ENCODE measurements around the gene ATRAID. TPM values are rescaled to one million over a fixed set of nuclear protein-coding genes. Genes with fewer than 3 reads are reported as not detected.

Gene ATRAID
- total and polyA plus RNA-seq, 2 of the 8 experiments (the other 6 are each of a cell fraction or from before 2014, with no cell fraction given) = 109 to 280 TPM

DNA sequence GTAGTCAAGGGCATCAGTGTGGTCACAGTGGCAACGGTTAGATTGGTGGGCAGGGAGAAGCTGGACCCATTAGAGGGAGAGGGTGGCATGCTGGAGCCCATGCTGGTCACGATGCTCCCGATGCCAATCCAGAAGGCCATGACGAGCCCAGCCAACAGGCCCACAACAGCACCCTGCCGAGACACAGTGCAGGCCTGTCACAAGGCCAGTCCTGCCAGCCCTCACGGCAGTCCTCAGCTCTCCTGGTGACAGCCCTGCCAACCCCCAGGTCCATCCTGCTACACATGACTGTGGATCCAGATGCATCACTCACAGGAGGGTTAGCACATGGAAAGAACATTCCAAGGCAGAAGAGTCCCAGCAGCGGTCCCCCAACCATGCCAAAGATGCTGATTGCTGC is 10.2 kb upstream of the ATRAID start (continued):
- TF ChIP-seq TAF1 (IDR thresholded peaks at IDR 0.05; ENCODE audit: low read depth, low read length) (no peak), MAFK (IDR thresholded peaks at IDR 0.05; ENCODE audit: low read depth, low read length) (no peak), HDAC2 (IDR thresholded peaks at IDR 0.05; ENCODE audit: borderline replicate concordance in 1 of 2, low read depth in 2 of 2, low read length in 2 of 2) (no peak)

Measured in H1 (cell line).